HG02981 (cell line): ENCODE measurements around the gene TUBD1.
"Not testable (repeated sequence)": the region's sequence is repeated elsewhere in the genome, so short reads cannot be mapped to it uniquely, and the experiment has no call there.

Source experiments
- ATAC-seq: cut with Tn5 transposase; IDR thresholded peaks from one replicate; pipeline ENCODE4 v1.9.1; 2021; ENCODE audit warnings: mild to moderate bottlenecking, moderate library complexity; ENCODE audit not compliant: unreplicated experiment

The TUBD1 gene

DNA sequence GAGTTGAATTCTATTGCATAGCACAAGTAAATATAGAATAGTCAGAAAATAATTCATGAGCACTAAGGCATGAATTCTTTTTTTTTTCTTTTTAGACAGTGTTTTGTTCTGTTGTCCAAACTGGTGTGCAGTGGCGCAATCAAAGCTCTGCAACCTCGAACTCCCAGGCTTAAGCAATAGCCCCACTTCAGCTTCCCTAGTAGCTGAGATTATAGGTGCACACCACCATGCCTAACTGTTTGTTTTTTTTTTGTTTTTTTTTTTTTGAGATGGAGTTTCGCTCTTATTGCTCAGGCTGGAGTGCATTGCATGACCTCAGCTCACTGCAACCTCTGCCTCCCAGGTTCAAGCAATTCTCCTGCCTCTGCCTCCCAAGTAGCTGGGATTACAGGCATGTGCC is 16.6 kb downstream of the TUBD1 start:
- ATAC-seq = no peak

- no peak for ATAC-seq
Measured at GRCh38 chr17:59874376-59874775, 18.4 kb downstream of the TUBD1 start.

- ATAC-seq = not testable (repeated sequence)
Measured at GRCh38 chr17:59873414-59873813, 19.3 kb downstream of the TUBD1 start.

DNA sequence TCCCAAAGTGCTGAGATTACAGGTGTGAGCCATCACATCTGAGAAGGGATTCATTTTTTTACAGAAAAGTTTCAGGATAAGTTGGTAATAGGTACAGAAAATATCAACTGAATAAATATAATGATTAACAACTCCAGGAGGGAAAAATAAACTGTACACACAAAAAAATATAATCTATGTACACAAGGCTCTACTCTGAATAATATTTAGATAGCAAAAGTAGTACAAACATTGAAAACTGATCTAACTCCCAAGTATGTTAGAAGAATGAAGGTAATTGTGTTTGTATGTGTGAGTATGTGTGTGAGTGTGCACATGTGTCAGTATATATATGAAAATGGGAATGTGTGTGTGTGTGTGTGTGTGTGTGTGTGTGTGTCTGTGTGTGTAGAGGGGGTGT is 20.4 kb downstream of the TUBD1 start:
- ATAC-seq = no peak

GRCh38 chr17:59870482-59870881 is 22.3 kb downstream of the TUBD1 start:
- ATAC-seq = no peak

DNA sequence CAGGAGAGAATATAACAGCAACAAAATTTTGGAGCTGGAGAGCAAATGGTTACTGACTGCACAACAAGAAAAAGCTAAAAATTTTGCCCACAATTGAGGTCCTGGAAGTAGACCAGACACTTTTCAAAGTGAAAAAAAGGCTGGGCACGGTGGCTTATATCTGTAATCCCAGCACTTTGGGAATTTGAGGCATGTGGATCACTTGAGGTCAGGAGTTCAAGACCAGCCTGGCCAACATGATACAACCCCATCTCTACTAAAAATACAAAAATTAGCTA is 22.9 kb downstream of the TUBD1 start:
- no peak for ATAC-seq

DNA sequence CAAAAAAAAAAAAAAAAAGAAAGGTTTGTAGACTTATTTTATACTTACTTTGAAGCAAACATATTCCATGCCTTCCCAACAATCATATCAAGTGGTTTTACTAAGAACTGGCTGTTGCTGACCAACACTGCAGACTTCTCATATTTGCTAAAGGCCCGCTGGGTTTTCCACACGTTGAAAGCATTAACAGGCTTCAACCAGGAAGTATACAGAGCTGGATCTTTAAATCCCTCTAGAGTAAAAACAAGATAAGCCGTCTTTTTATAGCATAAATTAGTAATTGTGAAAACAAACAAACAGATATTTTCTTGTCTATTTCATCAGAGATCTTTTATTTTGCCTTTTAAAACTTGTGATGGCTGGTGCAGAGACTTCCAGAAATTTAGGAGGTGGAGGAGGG is 29.1 kb downstream of the TUBD1 start:
- no peak for ATAC-seq

DNA sequence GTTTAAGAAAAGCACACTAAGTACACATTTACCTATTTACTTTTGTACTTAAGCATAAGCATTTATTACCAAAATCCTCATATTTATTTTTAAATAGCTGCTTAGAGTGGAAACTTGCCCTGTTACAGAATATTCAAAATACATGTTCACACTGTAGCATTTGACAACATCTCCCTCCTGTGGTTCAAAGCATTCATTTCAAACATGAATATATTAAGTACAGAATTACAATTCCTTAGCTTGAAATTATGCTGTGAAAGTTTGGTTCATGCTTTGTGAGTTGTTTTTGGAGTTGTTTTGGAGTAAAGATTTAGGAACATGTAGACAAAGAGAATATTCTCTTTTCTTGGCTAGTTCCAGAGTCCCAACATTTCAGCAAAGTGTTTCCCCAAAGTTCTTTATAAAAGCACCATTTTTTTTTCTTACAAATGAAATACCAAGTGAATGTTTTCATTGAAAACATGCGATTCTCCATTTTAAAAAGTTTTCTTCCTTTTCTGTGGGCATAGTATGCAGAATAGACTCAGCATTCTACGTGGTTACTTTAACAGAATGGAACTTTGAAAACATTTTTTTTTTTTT is 33.2 kb downstream of the TUBD1 start:
- ATAC-seq = no peak

- no peak for ATAC-seq
Measured at GRCh38 chr17:59858932-59859331, 33.8 kb downstream of the TUBD1 start.

DNA sequence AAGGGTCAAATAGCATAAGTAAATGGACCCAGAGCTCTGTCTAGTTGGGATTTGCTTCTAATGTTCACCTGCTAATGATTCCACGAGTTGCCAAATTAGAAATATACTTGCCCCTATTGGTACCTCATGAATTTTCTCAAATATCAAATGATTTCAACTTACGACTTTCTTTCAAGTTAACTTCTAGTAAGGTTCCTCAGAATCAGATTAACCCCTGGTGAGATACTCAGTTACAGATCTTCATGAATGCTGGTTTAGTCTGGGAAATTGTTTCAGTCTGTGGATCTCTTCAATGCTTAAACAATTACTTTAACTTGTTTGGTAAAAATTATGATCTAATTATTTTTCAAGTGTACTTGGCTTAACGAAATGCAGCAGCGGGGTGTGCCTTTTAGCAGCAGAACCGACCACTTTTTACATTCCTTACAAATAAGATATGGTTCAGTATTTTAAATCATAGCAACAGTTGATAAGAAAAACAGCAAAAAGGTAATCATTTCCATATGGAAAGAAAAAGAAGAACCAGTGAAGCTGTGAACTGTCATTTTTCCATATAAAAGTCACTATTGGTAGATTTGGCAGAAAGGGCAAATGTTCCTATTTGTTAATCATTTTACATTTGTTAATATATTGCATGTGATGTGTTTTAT is 34.5 kb downstream of the TUBD1 start:
- ATAC-seq = no peak

DNA sequence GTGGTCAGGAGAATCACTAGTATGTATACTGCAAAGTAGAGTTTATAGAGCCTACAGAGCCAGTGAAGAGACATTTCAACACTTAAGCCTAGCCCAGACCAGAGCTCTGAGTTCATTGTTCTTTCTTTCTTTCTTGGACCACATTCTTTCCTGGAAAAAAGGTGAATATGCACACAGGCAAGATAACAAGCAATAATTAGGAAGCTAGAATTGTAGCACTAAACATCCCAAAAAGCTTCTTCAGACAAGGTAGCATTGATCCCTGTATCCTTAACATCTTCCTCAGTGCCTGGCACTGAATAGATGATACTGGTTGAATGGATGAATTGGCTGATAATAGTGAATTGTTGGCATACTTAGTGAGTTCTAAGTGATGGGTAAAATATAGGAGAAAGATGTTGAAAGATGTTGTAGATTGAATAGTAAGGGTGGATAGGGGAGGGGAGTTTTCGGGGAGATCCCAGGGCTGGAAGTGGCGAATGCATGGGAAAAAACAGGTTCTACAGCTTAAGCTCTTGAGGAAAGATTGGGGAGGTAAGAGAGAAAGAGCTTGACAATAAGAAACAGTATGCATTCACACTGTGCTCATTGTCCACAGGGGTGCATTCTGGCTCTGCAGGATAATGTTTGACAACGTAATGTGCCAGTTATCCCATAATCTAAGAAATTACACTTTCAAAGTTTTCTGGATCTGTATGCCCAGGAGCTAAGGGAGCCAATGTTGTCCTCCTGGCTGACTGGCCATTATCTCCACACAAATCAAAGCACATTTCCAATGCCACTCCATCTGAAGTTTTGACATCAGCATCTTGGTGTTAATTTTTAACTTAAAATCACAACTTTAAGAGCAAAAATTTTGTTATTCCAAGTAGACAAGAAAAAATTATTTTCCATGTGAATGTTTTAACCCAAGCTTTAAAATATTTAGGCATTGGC is 35.6 kb downstream of the TUBD1 start:
- no peak for ATAC-seq

DNA sequence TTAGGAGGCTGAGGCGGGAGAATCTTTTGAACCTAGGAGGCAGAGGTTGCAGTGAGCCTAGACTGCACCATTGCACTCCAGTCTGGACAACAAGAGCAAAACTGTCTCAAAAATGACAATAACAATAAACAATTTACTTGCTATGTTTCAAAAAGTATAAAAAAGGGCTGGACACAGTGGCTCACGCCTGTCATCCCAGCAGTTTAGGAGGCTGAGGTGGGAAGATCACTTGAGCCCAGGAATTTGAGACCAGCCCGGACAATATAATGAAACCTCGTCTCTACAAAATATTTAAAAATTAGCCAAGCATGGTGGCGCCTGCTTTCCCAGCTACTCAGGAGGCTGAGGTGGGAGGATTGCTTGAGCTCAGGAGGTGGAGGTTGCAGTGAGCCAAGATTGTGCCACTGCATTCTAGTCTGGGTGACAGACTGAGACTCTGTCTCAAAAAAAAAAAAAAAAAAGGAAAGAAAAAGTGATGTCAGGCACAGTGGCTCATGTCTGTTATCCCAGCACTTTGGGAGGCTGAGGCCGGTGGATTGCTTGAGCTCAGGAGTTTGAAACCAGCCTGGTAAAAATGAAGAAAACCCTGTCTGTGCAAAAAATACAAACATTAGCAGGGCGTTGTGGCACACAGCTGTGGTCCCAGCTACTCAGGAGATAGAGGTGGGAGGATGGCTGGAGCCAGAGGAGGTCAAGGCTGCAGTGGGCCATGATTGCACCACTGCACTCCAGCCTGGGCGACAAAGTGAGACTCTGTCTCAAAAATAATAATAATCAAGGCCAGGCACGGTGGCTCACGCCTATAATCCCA is 38.6 kb downstream of the TUBD1 start:
- ATAC-seq = not testable (repeated sequence)

DNA sequence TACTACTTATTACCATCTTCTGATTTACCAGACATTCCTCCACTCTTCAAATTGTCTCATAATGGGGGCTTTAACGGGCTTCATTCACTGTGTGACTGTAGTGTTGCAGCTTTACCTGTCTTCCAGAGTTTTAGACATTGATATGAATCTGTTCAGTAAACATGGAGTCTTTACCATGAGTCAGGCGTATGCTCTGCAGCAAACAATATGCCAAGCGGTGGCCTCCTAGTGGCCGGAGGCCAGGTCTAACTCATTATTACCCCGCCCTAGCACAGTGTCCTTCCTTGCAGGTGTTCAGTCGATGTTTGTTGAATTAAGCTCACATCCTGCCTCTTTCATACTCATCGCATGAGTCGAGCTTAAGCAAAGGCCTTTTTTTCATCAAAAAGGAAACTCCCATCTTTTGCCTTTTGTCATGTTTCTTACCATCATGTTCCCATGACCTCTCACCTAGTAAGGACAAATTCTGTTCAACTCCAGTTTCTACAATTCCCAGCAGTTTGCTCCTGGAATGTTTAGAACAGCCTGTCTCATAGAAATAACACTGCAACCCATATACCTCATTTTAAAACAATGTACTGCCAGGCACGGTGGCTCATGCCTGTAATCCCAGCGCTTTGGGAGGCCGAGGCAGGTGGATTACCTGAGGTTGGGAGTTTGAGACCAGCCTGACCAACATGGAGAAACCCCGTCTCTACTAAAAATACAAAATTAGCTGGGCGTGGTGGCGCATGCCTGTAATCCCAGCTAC is 39.4 kb downstream of the TUBD1 start:
- no peak for ATAC-seq

DNA sequence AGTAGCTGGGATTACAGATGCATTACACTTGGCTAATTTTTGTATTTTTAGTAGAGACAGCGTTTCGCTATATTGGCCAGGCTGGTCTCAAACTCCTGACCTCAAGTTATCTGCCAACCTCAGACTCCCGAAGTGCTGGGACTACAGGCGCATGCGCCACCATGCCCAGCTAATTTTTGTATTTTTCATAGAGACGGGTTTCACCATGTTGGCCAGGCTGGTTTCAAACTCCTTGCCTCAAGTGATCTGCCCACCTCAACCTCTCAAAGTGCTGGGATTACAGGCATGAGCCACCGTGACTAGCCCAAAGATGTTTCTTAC is 39.9 kb downstream of the TUBD1 start:
- ATAC-seq = not testable (repeated sequence)

GRCh38 chr17:59851439-59852375 is 41.0 kb downstream of the TUBD1 start:
- ATAC-seq = no peak

GRCh38 chr17:59850311-59850710 is 42.4 kb downstream of the TUBD1 start:
- ATAC-seq = not testable (repeated sequence)

DNA sequence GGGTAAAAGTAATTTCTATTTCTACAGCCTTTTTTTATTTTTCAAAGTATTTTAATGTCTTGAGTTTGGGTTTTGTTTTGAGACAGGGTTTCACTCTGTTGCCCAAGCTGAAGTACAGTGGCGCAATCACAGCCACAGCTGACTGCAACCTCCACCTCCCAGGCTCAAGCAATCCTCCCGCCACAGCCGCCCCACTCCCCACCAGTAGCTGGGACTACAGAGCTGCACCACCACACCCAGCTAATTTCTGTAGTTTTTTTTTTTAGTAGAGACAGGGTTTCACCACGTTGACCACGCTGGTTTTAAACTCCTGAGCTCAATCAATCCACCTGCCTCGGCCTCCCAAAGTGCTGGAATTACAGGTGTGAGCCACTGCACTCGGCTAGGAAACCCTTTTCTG is 44.0 kb downstream of the TUBD1 start:
- peak; percentile 32 for ATAC-seq

- no peak for ATAC-seq
Measured at GRCh38 chr17:59848385-59848668, 44.4 kb downstream of the TUBD1 start.

DNA sequence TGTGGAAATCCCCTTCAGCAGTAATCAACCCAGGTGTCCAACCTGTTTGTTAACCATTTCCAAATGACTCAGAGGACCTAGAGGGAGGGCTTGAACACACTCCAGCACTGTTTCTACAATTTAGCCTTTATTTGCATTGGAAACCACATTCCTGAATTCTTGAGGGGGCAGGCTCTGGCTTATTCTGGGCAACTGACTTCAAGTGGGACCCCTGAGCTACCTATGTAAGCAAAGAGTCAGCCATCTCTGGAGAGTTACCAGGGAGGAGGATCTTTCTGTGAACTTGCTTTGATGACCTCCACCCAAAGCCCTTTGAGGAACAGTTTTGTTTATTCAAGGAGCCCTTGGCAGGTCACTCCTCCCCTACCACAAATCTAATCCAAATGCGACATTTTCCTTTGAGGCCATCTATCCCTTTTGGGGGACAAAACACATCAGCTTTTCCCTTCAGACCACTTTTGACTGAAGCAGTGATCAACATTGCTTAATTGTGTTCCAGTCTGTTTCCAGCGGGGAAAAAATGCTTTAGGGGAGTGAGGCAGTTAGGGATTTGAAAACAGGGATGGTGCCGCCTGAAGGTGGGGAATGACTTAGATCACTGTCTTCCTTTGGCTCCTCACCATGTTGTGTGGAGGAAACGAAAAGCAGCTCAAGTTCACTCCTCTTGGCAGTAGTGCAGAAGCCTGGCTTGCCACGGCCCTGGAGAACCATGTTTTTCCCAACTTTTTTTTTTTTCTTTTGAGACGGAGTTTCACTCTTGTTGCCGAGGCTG is 46.2 kb downstream of the TUBD1 start:
- peak; percentile 41 for ATAC-seq
